ENCODE results near the gene ZNF319. TPM values are rescaled to one million over a fixed set of nuclear protein-coding genes. Genes with fewer than 3 reads are reported as not detected.

The ZNF319 gene
- total RNA-seq, 1 donor from 2014 or later, result 7.0 TPM

- DNase-seq (ENCODE audit: missing footprints), result no peak
- intact Hi-C loops (cut with DNase I), result no loop called here
- ATAC-seq, result no peak
These were observed 49.1 kb downstream of the ZNF319 start for GRCh38 chr16:57951204-57951960.

DNA sequence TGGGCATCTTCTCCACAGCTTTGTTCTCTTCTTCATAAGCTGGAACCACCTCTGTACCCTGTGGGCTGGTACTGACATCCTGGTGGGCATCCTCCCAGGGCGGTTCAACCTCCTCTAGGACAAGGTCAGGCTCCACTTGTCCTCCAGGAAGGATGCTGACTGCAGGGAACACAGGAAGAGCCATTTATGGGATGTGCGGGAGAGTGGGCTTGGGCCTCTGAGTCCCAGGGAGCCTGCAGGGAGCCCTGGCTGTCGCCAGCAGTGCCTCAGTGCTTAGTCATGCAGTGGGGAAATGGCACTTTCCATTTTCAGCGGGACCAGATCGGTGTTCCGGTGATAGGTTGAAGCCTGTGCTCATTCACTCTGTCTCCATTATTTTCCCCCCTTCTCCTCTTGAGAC lies 50.1 kb downstream of the ZNF319 start:
- no peak for ATAC-seq
- intact Hi-C loops (cut with DNase I), result no loop called here

DNA sequence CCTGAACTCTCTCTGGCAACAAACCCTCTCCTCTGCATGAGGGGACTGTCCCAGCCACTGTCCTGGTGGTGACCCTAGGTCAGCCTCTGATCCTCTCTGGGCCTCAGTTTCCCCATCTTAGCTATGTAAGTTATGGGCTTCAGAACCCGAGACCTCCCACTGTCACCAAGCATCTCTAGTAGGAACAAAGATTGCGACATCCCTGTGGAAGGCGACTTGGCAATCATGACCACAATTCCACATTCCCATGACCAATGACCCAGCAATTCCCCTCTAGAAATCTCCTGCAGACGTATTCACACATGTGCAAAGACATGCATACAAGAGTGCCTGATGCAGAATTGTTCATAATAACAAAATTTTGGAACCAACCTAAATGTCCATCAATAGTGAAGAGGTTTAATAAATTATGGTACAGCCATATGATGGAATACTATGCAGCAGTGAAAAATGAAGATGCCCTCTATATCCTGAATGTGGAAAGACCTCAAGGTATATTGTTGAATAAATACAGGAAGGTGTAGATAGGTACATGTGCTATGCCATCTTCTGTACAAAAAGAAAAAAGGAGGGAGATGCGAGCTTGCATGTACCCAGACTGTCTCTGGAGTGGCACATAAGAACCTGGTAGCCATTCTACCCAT lies 50.8 kb downstream of the ZNF319 start:
- intact Hi-C loops (cut with DNase I), result no loop called here
- no peak for ATAC-seq
- DNase-seq (ENCODE audit: missing footprints), result no peak

More for the DNA sequence above, 50.1 kb downstream of the ZNF319 start:
- DNase-seq (ENCODE audit: missing footprints), result no peak

GRCh38 chr16:57949013-57949412 lies 51.5 kb downstream of the ZNF319 start:
- DNase-seq (ENCODE audit: missing footprints) (no peak), ATAC-seq (no peak)
- intact Hi-C loops (cut with DNase I), result no loop called here

DNA sequence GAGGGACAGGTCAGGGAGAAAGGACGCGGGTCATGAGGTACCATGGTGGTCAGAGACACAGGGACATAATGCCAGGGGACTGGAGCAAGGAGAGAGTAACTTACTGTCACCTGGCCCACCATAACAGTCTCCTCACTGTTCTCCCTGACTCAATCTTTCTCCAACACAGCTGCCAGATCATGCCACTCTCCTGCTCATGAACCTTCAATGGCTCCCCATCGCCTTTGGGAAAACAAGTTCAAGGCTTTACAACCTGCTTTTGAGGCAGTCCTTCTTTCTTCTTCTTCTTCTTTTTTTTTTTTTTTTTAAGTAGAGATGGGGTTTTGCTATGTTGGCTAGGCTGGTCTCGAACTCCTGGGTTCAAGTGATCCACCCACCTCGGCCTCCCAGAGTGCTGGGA lies 52.4 kb downstream of the ZNF319 start:
- no peak for ATAC-seq
- DNase-seq (ENCODE audit: missing footprints), result no peak
- intact Hi-C loops (cut with DNase I), result no loop called here

DNA sequence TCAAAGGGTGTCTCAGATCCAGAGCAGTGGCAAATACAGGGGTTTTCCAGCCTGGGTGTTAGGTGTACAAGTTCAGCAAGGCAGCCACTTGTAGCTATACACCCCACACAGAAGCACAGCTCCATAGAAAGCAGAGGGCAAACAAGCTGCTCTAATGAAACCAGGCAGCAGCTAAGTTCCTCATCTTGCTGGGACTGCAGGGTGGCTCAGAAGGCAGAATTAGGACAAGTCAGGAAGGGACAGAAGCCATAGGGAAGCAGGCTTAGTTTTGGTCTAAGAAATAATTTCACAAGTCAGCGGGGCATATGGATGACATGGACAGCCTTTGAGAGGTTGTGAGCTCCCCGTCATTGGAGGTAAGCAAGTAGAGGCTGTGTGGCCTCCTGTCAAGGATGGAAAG lies 53.2 kb downstream of the ZNF319 start:
- intact Hi-C loops (cut with DNase I), result no loop called here
- no peak for ATAC-seq
- DNase-seq (ENCODE audit: missing footprints), result no peak

DNA sequence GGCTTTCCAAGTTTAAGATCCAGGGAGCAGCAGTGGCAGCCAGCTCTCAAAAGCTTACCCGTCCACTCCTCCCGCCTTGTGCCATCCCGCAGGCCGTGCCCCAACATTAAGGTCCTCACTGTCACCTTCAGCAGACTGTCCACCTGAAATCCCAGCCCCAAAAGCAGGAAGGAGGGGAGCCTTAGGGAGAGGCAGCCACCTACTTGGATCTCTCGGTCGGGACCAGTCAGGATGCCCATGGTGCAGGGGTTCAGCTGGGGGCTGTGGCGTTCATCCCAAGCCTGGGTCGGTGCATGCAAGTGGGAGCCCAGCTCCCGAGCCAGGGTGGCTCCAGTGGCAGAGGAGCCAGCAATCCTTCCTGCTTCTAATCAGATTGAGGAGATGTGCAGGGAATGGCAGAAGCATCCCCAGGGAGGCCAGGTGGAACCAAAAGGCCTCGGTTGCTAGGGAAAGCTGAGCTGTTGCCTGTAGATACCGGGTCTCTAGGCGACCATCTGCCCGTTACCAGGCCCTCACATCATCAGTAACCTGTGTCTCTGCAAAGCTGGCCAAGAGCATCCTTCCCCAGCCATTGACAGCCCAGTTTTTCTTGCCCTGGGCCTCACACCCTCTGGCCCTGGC lies 54.2 kb downstream of the ZNF319 start:
- ATAC-seq, result no peak
- intact Hi-C loops (cut with DNase I), result no loop called here
- no peak for DNase-seq (ENCODE audit: missing footprints)

- no peak for ATAC-seq
- intact Hi-C loops (cut with DNase I), result no loop called here
- DNase-seq (ENCODE audit: missing footprints), result no peak
These were observed 54.7 kb downstream of the ZNF319 start for GRCh38 chr16:57945740-57946138.

- ATAC-seq (no peak), DNase-seq (ENCODE audit: missing footprints) (no peak)
- intact Hi-C loops (cut with DNase I), result no loop called here
These were observed 55.3 kb downstream of the ZNF319 start for GRCh38 chr16:57944970-57945739.

Other genes with a start within 250 kb of the ZNF319 start
- 55.3 TPM for gene KIFC3, start 198.2 kb downstream of the ZNF319 start, total RNA-seq
- not detected for gene CNGB1, start 29.5 kb downstream of the ZNF319 start, total RNA-seq
- 36.2 TPM for gene USB1, start 735 bp upstream of the ZNF319 start, total RNA-seq
- gene MMP15, start 25.1 kb upstream of the ZNF319 start, total RNA-seq, result 70.3 TPM
- 34.8 TPM for gene CFAP20, start 128.7 kb upstream of the ZNF319 start, total RNA-seq
- gene CSNK2A2, start 197.4 kb upstream of the ZNF319 start, total RNA-seq, result 29.7 TPM

Measured in Right ventricle myocardium inferior (tissue), 1 donor.